Measurements from ENCODE around the gene UBE3D.

UBE3D gene, protein sequence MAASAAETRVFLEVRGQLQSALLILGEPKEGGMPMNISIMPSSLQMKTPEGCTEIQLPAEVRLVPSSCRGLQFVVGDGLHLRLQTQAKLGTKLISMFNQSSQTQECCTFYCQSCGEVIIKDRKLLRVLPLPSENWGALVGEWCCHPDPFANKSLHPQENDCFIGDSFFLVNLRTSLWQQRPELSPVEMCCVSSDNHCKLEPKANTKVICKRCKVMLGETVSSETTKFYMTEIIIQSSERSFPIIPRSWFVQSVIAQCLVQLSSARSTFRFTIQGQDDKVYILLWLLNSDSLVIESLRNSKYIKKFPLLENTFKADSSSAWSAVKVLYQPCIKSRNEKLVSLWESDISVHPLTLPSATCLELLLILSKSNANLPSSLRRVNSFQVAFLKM

DNA sequence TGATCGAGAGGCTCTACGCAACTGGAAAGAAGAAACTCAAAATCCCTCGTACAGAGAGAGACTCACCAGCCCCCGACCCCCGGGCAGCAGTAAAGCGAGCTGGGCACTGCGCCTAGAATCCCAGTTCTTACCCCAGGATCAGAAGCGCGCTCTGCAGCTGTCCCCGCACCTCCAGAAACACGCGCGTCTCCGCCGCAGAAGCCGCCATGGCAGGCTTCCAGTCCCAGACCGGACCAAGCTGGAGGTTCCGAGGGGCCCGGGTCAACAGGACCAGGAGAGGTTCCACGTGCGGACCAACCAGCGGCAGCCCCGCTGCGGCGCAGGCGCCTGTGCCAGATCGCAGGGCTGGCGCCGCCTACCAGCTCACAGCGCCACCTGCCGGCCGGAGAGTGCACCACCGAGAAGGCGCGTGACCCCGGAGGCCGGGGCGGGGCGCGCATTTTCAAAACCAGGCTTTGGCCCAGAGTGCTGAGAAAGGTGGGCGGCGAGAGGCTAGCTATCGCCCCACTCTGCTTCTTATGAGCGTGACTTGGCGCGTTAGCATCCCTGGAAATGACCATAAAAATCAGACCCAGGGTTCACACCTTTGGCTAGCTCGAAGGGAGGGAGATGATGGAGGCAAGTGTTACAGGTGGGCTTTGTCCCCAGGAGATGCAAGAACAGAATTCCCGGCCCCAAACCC lies at the start of gene UBE3D:
Gene UBE3D, minus strand, starts transcription at position 331 of the 682 bp plus-strand sequence. Its CDS starts 123 bp downstream, at position 208.
- peak; percentile 84 for DNase-seq (ENCODE audit: low spot score)

DNA sequence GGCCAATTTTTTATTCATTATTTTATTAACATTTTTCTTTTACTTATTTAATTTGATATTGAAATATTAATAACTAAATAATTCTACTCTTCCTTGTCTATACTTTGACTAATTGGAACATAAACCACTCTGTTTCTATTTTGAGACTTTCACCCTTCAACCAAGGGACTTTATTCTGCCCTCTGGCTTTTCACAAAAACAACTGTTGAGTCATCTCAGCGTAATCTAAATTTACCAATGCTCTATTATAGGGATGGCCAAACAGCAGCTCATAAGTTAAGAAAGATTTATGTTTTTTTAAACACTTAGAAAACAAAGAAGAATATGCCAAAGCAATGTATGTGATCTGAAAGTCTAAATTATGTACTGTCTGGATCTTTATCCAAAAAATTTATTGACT lies 48.5 kb upstream of the UBE3D start:
- DNase-seq (ENCODE audit: low spot score) = no peak

DNA sequence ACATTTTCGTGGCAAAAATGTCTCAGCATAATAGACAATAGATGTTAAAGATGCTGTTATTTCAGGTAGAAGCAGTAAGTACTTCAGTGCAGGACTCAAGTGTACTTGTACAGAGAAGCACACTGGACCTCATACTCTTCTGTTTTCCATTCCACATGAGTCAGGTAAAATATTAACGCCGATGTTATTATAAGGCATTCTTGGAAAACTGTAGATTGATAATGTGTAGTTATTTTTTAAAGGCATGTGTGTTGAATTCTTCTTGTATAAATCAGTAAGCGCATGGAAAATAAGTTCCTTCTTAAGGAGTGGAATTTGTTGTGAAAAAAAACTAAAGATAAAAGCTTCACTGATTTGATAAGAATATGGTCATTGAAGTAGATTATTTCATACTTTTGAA lies 47.6 kb upstream of the UBE3D start:
- no peak for DNase-seq (ENCODE audit: low spot score)

DNA sequence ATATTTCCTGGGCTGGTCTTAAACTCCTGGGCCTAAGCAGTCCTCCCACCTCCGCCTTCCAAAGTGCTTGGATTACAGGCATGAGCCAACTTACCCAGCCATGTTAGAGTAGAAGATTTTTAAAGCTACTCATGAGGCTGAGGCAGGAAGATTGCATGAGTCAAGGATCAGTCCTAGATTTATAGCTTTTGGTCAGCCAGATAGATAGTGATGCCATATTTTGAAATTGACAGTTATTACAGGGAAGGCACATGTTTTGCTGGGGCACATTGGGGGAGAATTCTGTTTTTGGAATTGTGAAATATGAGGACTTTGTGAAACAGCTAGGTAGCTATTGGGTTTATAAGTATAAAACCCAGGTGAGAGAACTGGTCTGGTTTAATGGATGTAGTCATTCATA lies 42.7 kb upstream of the UBE3D start:
- no peak for DNase-seq (ENCODE audit: low spot score)

DNA sequence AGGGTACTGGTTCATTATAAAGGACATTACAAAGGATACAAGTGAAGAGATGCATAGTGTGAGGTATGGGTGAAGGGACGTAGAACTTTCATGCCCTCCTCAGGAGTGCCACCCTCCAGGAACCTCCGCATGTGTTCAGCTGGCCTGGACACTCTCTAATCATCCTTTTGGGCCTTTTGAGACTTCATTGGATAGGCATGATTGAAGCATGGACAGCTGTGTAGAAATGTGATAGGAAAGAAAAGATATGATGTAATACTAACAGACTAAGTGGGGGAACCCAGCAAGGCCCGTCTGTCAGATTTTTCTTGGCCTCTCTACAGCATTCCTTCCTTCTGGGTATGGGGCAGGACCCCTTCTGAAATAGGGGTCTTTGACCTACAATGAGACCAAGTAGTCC lies 32.9 kb upstream of the UBE3D start:
- DNase-seq (ENCODE audit: low spot score) = no peak

DNA sequence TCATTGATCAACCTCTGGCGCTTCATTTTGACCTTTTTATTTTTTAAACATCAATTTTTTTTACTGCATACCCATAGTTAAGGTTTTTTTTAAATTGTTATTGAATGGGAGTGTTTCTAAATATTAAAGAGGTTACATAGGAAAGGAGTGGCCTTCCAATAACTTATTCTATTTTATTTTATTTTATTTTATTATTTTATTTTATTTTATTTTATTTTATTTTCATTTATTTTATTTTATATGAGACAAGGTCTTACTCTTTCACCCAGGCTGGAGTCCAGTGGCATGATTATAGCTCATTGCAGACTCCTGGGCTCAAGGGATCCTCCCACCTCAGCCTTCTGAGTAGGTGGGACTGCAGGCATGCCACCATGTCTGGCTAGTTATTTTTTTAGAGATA lies 32.0 kb upstream of the UBE3D start:
- no peak for DNase-seq (ENCODE audit: low spot score)

DNA sequence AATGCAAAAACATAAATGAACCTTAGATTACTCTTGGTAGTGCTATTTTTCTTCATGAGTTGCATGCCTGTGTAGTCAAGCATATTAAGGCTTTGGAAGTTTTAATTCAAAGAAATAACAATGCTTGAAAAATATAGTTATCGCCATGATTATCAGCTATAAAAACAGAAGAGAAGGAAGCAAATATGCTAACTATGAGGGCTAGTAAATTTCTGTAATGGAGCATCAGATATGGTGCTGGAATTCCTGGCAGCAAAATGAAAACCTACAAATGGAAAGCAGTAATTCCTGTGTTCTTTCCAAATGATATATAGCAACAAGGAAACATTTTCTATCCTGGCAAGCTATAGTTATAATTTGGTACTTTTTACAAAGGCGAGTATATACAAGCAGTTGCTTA lies 31.6 kb upstream of the UBE3D start:
- no peak for DNase-seq (ENCODE audit: low spot score)

DNA sequence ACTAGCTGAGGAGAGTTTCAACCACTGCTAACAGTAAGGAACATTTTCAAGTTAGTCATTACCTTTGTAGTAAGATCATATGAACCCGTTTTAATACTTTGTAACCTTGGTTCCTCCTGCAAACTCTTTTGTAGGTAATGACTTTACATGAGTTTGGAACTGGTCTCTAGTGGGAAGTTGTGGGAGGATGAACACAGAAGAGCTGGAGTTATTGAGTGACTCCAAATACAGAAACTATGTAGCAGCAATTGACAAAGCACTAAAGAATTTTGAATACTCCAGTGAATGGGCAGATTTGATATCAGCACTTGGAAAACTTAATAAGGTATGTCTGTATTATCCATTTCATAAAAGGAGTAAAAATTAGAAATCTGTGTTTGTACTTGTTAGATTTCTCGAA lies 31.1 kb upstream of the UBE3D start:
- no peak for DNase-seq (ENCODE audit: low spot score)

DNA sequence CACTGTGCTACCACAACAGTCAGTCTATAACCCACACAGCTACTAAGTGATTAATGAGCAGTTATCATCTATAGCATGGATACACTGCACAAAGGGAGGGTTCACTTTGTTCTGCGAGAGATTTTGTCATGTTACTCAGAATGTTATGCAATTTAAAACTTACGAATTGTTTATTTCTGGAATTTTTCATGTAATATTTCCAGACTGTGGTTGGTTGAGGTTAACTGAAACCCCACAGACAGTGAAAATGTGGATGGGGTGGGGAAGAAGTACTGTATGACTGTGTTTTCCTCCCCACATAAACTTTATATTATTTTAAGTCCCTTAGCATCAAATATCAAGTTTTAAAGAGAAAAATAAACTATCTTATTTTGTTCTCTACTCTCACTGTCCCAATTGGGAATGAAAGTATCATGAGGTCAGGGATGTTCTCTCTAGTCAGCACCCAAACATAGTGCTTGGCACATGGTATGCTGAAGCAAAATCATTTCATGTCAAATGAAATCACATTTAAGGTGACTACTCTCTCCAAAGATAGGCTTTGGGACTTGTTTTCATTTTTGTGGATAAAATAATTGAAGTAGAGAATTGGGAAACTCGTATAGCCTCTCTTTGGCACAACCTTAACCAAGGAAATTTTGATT lies 27.2 kb upstream of the UBE3D start:
- DNase-seq (ENCODE audit: low spot score) = no peak

DNA sequence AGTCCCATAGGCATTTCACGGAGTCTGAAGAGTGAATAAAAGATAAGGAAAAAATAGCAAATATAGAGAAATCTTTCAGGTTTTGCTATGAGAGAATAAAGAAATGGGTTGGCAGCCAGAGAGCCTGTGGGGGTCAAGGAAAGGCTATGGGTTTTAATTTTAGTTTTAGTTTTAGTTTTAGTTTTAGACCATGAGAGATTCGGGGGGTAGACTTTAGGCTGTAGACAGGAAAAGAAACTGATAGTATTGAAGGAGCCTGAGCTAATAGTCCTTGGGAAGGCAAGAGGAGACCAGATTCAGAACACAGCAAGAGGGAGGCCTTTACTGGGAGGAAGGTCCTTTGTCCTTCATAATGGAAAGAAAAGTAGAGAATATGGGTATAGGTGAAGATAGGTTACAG lies 21.1 kb upstream of the UBE3D start:
- DNase-seq (ENCODE audit: low spot score) = no peak

DNA sequence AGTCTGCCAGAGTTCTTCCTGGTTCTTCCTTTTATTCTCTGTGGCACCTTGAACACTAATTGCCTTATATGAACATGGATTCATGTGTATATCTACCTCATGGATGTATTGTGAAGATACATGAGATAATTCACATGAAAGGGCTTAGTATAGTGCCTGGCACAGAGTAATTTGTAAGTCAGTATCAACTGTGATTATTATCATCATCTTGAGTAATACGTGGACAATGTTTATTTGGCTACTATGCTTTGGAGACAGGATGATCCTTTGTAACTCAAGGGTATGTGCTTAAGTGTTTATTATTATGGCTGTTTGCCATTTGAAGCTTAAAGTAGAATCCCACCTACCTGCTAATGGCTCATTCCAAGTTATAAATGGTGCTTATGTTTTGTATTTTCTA lies 17.8 kb upstream of the UBE3D start:
- no peak for DNase-seq (ENCODE audit: low spot score)

DNA sequence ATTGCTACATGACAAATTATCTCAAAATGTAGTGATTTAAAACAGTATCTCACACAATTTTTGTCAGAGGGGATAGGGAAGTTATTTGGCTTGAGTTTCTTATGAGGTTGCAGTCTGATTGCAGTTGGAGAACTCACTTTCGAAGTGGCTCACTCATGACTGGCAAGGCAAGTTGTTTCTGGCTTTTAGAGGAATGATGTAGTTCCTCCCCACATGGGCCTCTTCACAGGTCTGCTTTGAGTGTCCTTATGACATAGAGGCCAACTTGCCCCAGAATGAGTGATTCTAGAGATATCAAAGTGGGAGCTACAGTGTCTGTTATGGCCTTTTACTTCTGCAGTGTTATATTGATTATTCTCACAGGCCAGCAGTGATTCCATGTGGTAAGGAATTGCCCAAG lies 8.0 kb upstream of the UBE3D start:
- DNase-seq (ENCODE audit: low spot score) = no peak

DNA sequence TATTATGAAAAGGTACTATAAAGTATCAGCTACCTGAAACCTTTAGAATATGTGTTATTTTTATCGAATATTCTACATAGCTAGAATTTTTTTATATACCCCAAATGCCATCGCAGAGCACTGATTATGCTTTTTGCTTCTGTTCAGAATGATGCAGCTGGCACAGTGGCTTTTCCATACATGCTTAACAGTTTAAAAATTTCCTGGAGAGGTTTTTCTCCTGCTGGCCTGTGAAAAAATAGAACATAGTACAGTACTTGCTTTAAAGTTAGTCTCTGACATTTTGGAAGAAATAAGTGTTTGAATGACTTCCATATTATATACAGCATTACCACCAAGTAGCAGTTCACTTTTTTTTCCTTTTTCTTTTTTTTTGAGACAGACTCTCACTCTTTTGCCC lies 7.1 kb upstream of the UBE3D start:
- DNase-seq (ENCODE audit: low spot score) = no peak

DNA sequence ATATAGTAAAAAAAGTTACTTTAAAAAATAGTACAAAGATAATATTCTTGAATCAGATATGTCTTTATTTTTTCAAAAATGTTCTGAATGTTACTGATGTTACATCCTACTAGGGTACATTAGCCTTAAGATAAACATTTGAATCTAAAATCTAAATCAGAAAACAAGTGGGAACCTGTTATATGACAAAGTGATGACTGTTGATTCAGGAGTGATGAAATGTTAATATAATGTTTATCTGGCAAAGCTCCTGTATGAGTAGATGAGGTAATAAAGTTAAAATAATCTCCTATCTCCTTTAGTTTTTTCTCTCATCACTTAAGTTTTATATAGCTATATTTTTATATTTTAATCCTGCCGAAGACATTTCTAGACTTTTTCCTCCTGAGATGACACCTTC lies 6.1 kb upstream of the UBE3D start:
- DNase-seq (ENCODE audit: low spot score) = no peak

DNA sequence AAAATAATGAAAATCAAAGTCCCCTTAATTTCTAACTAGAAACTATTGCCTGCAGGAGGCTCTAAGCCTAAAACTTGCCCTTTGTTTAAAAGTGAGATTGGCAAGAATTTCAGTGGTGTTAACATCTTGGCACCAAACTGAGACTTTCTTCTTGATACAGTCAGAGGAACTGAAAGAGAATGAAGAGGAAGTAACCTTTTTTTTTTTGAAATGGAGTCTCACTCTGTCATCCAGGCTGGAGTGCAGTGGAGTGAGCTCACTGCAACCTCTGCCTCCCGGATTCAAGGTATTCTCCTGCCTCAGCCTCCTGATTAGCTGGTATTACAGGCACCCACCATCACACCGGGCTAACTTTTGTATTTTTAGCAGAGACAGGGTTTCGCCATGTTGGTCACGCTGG lies 5.4 kb upstream of the UBE3D start:
- DNase-seq (ENCODE audit: low spot score) = no peak

DNA sequence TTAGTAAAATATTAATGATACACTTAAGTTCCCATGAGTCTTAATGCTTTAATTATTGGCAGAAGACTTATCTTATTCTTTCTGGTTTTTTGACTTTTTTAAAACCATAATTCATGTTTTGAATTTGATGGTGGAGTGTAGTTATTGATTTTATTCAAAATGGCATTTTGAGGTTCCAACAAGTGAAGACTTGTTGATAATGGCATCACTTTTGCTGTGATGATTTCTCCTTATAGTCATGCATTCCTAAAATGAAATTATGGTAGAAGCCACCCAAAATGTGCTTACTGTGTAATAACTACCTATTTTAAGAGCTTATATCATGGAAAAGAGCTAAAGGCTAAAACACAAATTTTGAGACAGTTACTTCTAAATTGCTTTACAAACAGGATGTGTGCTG lies 4.0 kb upstream of the UBE3D start:
- no peak for DNase-seq (ENCODE audit: low spot score)

DNA sequence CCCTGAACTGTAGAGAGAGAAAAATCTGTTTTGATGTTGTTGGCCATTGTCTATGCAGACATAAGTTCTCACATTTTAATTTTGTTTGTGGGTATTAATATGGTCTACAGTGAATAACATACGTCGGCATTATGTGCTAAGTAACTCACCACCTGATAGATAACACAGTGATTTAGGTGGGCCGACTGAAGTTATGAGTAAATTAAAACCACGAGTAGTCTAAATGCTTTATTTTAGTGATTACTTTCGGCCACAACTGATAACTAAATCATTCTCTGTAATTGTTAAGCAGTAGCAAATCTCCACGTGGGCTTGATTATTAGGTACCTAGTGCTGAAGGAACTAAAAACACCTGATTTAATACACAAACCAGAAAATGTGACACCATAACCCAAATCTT lies 3.0 kb upstream of the UBE3D start:
- DNase-seq (ENCODE audit: low spot score) = no peak

DNA sequence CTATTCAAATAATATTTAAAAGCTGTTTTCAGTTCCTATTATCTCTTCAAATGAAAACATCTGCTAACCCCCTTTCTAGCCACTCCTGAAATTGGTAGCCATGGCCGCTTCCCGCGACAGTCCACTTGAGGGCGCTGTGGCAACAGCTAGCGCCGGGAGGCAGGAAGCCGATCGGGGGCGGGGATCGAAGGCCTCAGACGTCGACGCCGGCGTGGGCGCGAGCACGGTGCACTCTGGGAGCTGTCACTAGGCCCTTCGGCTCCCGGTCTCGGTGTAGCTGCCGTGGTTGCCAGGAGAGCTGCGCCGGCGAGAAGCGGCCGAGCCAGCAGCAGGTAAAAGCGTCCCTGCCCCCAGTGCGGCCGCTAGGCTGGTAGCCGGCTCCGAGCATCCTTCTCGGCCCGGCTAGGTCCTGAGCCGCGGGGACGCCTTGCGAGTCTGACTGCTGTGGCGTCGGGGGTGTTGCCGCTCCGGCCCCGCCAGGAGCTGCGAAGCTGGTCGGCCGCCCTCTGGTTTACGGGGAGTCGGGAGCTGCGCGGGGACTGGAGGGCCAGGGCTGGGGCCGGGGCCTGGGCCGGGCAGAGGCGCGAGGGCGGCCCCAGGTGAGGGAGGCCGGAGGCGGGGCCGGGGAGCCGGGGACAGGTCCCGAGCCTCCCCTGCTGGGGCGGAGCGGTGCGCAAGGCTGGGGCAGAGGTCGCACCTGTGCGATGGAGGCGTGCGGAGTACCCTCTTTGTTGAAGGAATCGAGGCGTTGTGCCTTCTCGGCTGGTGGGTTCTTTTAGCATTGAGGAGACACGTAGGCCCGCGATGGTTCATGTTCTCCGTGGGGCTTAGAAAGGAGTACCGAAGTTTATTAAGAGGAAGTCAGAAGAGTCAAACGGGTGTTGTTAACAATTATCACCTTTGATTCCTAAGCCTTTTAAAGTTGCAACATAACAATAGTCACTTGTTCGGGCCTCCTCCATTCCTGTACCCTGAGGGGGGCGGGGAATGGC lies 2.1 kb upstream of the UBE3D start, which contains the start of gene DOP1A:
Gene DOP1A, plus strand, starts transcription at position 224 of the 992 bp plus-strand sequence. CDS start 29,307 bp downstream, outside the sequence.
- peak; percentile 94 for DNase-seq (ENCODE audit: low spot score)

DNA sequence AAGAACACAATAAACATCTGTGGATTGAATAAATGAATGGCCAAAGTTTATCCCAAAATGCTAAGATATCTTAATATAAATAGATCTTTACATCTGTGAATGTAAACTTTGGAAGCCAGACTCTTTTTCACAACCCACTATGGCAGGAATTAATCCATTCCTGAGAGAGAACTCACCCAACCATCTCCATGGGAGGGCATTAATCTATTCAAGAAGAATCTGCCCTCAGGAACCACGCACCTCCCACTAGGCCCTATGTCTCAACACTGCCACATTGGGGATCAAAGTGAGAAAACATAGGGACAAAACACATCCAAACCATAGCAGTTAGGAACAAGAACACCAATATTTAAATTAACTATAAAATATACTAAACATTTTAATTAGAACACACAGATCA lies 3.4 kb downstream of the UBE3D start:
- DNase-seq (ENCODE audit: low spot score) = no peak

DNA sequence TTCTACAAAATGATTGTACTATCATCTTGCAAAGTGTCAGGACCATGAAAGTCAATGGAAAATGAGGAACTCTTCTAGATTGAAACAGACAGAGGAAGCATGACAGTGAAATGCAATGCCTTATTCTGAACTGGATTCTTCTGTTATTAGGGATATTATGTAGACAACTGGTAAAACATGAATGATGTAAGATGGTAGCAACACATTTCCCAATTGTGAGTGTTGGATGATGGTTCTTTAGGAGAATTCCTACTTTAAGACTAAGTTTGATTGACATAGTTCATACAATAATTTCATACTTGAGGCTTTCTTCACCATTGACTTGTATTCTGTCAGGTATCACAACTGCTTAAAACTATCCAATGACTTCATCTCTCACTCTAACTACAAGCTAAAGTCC lies 4.5 kb downstream of the UBE3D start:
- DNase-seq (ENCODE audit: low spot score) = no peak

DNA sequence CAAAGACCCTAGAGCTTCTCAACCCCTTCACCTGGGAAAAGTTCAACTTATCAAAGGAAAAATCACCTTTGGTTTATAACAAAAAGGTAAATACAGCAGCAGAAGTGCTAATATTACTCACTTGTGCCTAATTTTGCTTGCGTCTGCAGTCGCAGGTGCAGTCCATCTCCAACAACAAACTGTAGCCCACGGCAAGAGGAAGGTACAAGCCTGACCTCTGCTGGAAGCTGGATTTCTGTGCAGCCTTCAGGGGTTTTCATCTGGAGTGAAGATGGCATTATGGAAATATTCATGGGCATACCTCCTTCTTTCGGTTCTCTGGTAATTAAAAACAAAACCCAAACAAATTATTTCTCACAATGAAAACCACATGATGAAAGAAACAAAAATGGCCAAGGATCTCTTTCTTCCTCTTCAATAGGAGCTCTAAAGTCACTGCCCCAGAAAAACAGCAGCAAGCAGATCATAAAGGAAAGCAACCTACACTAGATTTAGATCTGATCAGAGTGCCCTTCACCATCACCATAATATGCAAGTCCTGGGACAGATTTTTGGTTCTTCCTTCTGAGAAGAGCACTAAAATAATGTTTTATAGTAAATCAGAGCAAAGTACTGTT lies 7.8 kb downstream of the UBE3D start:
- DNase-seq (ENCODE audit: low spot score) = peak; percentile 57

All from HuH-7 (cell line).